Effector memory CD4-positive, alpha-beta T cell (primary cell): ENCODE data around the gene WWP2.
"Not testable (repeated sequence)": the region's sequence is repeated elsewhere in the genome, so short reads cannot be mapped to it uniquely, and the experiment has no call there.

ENCODE experiments used
- DNase-seq, 3 donors: peaks; one replicate each; pipeline ENCODE4 v3.0.0-alpha.2; 2020
- H3K27ac ChIP-seq: 2 replicates; pipeline ENCODE4 v1.7.0; 2013; ENCODE audit warnings: mild to moderate bottlenecking, low read length, moderate library complexity; ENCODE audit not compliant: insufficient read depth, poor library complexity, severe bottlenecking
- H3K27me3 ChIP-seq: replicated peaks from 2 replicates; pipeline ENCODE4 v1.7.0; 2013; ENCODE audit warnings: mild to moderate bottlenecking, low read length; ENCODE audit not compliant: insufficient read depth, control insufficient read depth, poor library complexity, severe bottlenecking
- H3K36me3 ChIP-seq: 2 replicates; pipeline ENCODE4 v1.7.0; 2013; ENCODE audit warnings: mild to moderate bottlenecking, low read length, moderate library complexity; ENCODE audit not compliant: control insufficient read depth, insufficient read depth
- H3K4me1 ChIP-seq: 2 replicates; pipeline ENCODE4 v1.7.0; 2013; ENCODE audit warnings: low read length, mild to moderate bottlenecking; ENCODE audit not compliant: control insufficient read depth, insufficient read depth, poor library complexity, severe bottlenecking
- H3K4me3 ChIP-seq: 2 replicates; pipeline ENCODE4 v1.7.0; 2013; ENCODE audit warnings: low read length, low read depth, mild to moderate bottlenecking; ENCODE audit not compliant: insufficient read depth, poor library complexity, severe bottlenecking
- H3K9me3 ChIP-seq: 2 replicates; pipeline ENCODE4 v1.7.0; 2013; ENCODE audit warnings: mild to moderate bottlenecking, low read length, moderate library complexity; ENCODE audit not compliant: control insufficient read depth

WWP2 gene

GRCh38 chr16:69951672-69952031 lies 189.5 kb downstream of the WWP2 start:
- H3K27me3 ChIP-seq, H3K4me3 ChIP-seq, H3K36me3 ChIP-seq, H3K27ac ChIP-seq, H3K4me1 ChIP-seq, DNase-seq, H3K9me3 ChIP-seq: not testable (repeated sequence)

DNA sequence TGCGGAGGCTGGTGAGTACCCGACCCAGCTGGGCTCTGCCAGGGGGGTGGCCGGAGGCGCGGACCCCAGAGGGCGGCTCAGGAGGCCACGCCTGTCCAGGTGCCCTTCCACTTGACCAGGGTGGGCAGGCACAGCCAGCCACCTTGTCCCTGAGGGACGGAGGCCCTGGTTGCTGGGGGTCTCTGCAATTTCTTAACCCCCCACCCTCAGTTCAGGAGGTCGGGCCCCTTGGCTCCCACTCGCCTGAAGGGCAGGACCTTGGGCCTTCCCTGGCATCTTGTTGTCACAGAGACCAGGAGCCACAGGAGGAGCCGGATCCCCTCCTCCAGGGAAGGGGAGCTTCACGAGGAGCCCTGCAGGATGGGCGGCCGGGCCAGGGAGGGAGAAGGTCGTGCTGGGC lies 190.0 kb downstream of the WWP2 start:
- H3K36me3 ChIP-seq, H3K27me3 ChIP-seq, H3K4me3 ChIP-seq, H3K27ac ChIP-seq, H3K9me3 ChIP-seq, DNase-seq, H3K4me1 ChIP-seq: not testable (repeated sequence)

DNA sequence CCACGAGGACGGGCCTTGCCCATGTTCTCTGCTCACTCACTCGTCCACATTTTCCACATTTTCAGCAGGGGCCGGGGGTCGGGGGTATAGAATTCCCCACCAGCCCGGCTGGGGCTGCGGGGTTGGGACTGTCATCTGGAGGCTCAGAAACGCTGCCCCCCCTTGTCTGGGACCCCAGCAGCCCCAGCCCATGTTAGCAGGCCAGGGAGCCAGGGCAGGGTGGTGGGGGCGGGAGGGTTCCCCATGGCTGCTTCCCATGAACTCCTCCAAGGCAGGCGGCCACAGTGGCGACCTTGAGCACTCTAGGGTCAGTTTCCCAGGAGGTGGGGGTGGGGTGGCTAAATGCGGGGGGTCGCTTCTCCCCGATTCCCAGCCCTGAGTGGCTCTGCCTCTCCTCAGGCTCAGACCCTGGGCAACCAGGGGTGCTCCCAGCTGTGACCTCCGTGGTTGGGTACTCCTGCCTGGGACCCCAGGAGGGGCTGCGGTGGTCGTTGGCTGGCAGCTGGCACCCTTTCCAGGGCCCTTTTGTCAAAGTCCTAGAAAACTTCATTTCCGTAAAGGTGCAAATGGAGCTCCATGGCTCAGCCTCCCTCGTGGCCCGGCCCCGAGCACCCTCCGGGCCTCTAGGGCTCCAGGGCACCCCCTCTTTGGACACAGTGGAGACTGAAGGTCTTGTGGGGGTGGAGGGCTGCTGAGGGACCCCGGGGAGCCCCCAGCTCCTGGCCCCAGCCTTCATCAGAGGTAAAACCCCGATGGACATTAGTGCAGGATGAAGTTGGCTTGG lies 190.6 kb downstream of the WWP2 start:
- H3K27me3 ChIP-seq, H3K9me3 ChIP-seq, H3K4me1 ChIP-seq, H3K4me3 ChIP-seq, DNase-seq, H3K36me3 ChIP-seq, H3K27ac ChIP-seq: not testable (repeated sequence)

DNA sequence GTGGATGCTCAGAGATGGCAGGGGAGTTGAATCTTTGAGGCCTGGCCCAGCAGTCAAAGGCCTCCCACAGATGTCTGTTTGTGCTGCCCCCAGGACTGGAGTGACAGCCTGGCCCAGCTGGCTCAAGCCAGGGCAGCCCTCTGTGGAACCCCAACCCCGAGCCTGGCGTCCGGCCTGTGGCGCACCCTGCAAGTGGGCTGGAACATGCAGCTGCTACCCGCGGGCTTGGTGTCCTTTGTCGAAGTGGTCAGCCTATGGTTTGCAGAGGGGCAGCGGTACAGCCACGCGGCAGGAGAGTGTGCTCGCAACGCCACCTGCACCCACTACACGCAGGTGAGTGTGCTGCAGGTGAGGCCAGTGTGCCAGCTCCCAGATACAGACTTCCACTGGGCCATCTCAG lies 192.1 kb downstream of the WWP2 start:
- not testable (repeated sequence) for H3K4me1 ChIP-seq, H3K36me3 ChIP-seq, DNase-seq, H3K9me3 ChIP-seq, H3K27me3 ChIP-seq, H3K4me3 ChIP-seq, H3K27ac ChIP-seq

DNA sequence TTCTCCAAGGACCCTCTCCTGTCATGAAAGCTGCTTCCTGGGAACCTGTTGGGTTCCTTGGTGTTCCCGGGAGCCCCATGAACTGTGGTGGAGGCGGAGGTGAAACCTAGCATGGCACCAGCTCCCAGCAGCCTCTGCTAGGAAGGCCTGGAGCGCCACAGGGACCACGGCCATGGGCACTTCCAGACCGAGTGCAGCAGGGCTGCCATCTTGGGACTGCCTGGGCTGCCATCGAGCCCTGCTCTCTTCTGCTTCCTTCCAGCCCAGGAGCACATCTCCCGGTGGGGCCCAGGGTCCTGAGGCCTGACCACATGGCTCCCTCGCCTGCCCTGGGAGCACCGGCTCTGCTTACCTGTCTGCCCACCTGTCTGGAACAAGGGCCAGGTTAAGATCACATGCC lies 201.2 kb downstream of the WWP2 start:
- not testable (repeated sequence) for H3K9me3 ChIP-seq, H3K27ac ChIP-seq, DNase-seq, H3K27me3 ChIP-seq, H3K4me1 ChIP-seq, H3K4me3 ChIP-seq, H3K36me3 ChIP-seq

DNA sequence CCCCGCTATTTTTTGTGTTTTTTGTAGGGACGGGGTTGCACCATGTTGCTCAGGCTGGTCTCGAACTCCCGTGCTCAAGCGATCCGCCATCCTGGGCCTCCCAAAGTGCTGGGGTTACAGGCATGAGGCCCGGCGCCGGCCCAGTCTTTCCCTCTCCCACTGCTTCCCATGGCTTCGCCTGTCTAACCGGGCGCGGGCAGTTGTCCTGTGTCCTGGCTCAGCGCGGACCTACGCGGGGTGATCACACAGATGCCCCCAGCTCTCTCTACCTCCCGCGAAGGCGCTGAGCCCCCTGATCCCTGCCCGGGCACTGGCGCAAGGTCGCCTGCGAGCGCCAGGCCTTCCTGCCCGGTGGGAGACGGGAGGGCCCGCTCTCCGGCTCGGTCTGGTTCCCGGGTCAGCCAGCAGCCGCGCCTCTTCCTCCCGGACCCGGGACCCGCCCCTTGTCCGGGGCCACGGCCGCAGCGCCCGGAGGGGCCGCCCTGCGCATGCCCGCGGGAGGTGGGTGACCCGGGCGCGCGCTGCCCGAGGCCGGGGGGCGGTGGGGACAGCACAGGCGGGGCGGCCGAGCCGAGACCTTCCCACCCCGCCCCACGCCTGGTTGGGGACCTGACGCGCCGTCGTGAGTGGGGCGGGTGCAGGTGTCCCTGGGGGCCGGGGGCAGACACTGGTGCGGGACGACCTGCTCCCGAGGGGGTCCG lies 203.0 kb downstream of the WWP2 start:
- H3K9me3 ChIP-seq, H3K27me3 ChIP-seq, H3K4me3 ChIP-seq, H3K27ac ChIP-seq, H3K4me1 ChIP-seq, H3K36me3 ChIP-seq, DNase-seq: not testable (repeated sequence)

DNA sequence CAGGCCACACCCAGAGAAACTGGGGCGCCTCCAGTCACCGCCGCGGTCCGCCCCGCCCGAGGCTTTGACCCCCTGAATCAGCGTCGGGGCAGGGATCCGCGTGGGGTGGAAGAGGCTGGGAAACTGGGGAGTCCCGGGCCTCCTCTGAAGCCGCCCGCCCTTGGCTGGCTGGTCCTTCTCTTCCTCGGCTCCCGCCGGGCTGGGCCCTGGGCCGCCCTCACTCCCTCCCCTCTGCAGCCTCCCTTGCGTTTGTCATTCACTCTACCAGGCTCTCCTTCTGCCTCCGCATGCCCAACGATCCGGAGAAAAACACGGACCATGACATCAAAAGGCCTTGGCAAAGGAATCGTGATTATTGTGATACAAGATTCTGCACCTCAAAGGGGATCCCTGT lies 203.5 kb downstream of the WWP2 start:
- H3K36me3 ChIP-seq, DNase-seq, H3K4me3 ChIP-seq, H3K27ac ChIP-seq, H3K27me3 ChIP-seq, H3K9me3 ChIP-seq, H3K4me1 ChIP-seq: not testable (repeated sequence)

- H3K36me3 ChIP-seq, H3K27me3 ChIP-seq, H3K27ac ChIP-seq, H3K4me1 ChIP-seq, DNase-seq, H3K9me3 ChIP-seq, H3K4me3 ChIP-seq: not testable (repeated sequence)
These were observed 205.6 kb downstream of the WWP2 start for GRCh38 chr16:69967688-69968087.

DNA sequence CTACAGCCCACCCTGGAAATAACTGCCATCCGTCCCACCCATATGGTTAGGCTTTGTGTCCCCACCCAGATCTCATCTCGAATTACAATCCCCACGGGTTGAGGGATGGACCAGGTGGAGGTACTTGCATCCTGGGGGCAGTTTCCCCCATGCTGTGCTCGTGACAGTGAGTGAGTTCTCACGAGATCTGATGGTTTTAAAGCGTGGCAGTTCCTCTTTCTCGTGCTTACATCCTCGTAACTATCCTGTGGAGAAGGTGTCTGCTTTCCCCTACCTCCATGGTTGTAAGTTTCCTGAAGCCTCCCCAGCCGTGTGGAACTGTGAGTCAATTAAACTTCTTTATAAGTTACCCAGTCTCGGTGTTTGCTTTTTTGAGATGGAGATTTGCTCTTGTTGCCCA lies 206.0 kb downstream of the WWP2 start:
- not testable (repeated sequence) for H3K4me3 ChIP-seq, H3K27ac ChIP-seq, H3K27me3 ChIP-seq, H3K36me3 ChIP-seq, H3K4me1 ChIP-seq, DNase-seq, H3K9me3 ChIP-seq

GRCh38 chr16:69969657-69970056 lies 207.5 kb downstream of the WWP2 start:
- not testable (repeated sequence) for DNase-seq, H3K27me3 ChIP-seq

More at GRCh38 chr16:69969657-69970056, 207.5 kb downstream of the WWP2 start:
- not testable (repeated sequence) for H3K4me1 ChIP-seq, H3K27ac ChIP-seq, H3K4me3 ChIP-seq, H3K9me3 ChIP-seq, H3K36me3 ChIP-seq
